HEK293T (cell line): ENCODE data around the gene WNT7A.

Experiments
- BHLHE40 ChIP-seq: fragments of 450-650 bp; IDR thresholded peaks from 2 replicates; pipeline ENCODE4 v1.6.1; 2016; ENCODE audit warnings: mild to moderate bottlenecking, moderate library complexity, borderline replicate concordance
- FOXA1 ChIP-seq: fragments of 450-650 bp; IDR thresholded peaks from 2 replicates; pipeline ENCODE4 v1.6.1; 2016; ENCODE audit warnings: mild to moderate bottlenecking
- FOXK2 ChIP-seq: fragments of 450-650 bp; IDR thresholded peaks from 2 replicates; pipeline ENCODE4 v1.6.1; 2016; ENCODE audit warnings: mild to moderate bottlenecking
- FOXM1 ChIP-seq: fragments of 450-650 bp; IDR thresholded peaks from 2 replicates; pipeline ENCODE4 v1.6.1; 2017; ENCODE audit warnings: mild to moderate bottlenecking, borderline replicate concordance
- NFRKB ChIP-seq: fragments of 450-650 bp; IDR thresholded peaks from 2 replicates; pipeline ENCODE4 v1.6.1; 2016; ENCODE audit warnings: mild to moderate bottlenecking, moderate library complexity
- SUZ12 ChIP-seq: fragments of 450-650 bp; IDR thresholded peaks from 2 replicates; pipeline ENCODE4 v1.6.1; 2016; ENCODE audit warnings: mild to moderate bottlenecking
- TARDBP ChIP-seq: fragments of 450-650 bp; IDR thresholded peaks from 2 replicates; pipeline ENCODE4 v1.6.1; 2016

- no peak for TF ChIP-seq FOXM1
- no peak for TF ChIP-seq TARDBP
- TF ChIP-seq FOXK2, result no peak
- TF ChIP-seq FOXA1, result no peak
- no peak for TF ChIP-seq SUZ12
- no peak for TF ChIP-seq NFRKB
- TF ChIP-seq BHLHE40, result no peak
Observed at GRCh38 chr3:13823692-13824091, 56.2 kb downstream of the WNT7A start.
